GM18520 (cell line): Measurements from ENCODE around the gene AGTRAP.

ENCODE experiments used
- ATAC-seq: cut with Tn5 transposase; IDR thresholded peaks from one replicate; pipeline ENCODE4 v1.9.1; 2021; ENCODE audit not compliant: unreplicated experiment

The AGTRAP gene

GRCh38 chr1:11735854-11736745 is at the start of gene AGTRAP:
Gene AGTRAP, plus strand, starts transcription at chr1:11736136. Its CDS starts 73 bp downstream, at chr1:11736209.
- ATAC-seq = peak; percentile 70

GRCh38 chr1:11688506-11688905 is 47.4 kb upstream of the AGTRAP start:
- no peak for ATAC-seq

GRCh38 chr1:11690397-11691301 is 45.3 kb upstream of the AGTRAP start:
- no peak for ATAC-seq

- no peak for ATAC-seq
These were observed 44.5 kb upstream of the AGTRAP start, which contains the start of gene DRAXIN for GRCh38 chr1:11691302-11691914. Gene DRAXIN, plus strand, starts transcription at chr1:11691710. Its CDS starts 14,549 bp downstream, at chr1:11706259.

- ATAC-seq = no peak
These were observed 43.8 kb upstream of the AGTRAP start for GRCh38 chr1:11691928-11692711.

- ATAC-seq = no peak
These were observed 42.8 kb upstream of the AGTRAP start for GRCh38 chr1:11693024-11693590.

- ATAC-seq = no peak
These were observed 42.0 kb upstream of the AGTRAP start for GRCh38 chr1:11693917-11694316.

- ATAC-seq = no peak
These were observed 40.1 kb upstream of the AGTRAP start for GRCh38 chr1:11695861-11696260.

- no peak for ATAC-seq
These were observed 38.6 kb upstream of the AGTRAP start for GRCh38 chr1:11697188-11697892.

- ATAC-seq = no peak
These were observed 38.1 kb upstream of the AGTRAP start for GRCh38 chr1:11697893-11698210.

GRCh38 chr1:11700601-11701467 is 35.1 kb upstream of the AGTRAP start:
- ATAC-seq = no peak

- no peak for ATAC-seq
These were observed 34.4 kb upstream of the AGTRAP start for GRCh38 chr1:11701551-11701961.

GRCh38 chr1:11701981-11702803 is 33.7 kb upstream of the AGTRAP start:
- no peak for ATAC-seq

- no peak for ATAC-seq
These were observed 32.4 kb upstream of the AGTRAP start for GRCh38 chr1:11703357-11704193.

- no peak for ATAC-seq
These were observed 31.8 kb upstream of the AGTRAP start for GRCh38 chr1:11704194-11704529.

GRCh38 chr1:11704691-11705475 is 31.1 kb upstream of the AGTRAP start:
- ATAC-seq = no peak
